Measurements from ENCODE around the gene KNDC1.

Gene KNDC1

DNA sequence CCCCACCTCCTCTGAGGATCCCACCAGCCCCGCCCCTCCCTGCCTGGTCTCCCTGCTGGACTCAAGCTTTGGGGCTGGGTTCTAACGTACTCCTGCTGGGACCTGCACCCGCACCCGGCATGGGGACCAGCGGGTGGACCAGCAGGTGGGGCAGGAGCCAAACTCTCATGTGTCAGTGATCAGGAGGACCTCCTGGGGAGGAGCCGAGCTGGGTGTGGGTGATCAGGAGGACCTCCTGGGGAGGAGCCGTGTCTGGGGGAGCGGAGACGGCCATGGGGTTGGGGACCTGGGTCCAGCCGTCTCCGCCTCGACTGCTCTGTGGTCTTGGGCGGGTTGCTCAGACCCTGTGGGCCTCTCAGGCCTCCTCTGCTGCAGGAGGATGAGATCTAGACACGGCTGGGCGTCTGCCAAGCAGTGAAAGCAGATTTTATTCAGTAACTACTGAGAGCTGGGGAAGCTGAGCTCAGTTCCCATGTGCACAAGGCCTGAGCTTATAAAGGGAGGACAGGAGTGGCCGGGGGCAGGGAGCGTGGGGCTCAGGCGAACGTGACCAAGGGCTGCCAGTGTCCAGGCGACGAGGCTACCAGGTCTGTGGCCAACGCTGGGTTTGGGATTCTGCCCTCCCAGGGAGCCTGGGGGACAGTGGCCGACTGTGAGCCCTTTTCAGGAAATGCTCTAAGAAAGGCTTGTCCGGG is 36.3 kb downstream of the KNDC1 start:
- TF ChIP-seq MYC (IDR thresholded peaks at IDR 0.05; ENCODE audit: low read depth, low read length) (no peak), POLR2A (IDR thresholded peaks at IDR 0.05; ENCODE audit: extremely low read depth, insufficient read length) (no peak), CTCF (IDR thresholded peaks at IDR 0.05; ENCODE audit: low read depth, low read length) (no peak)
- TF ChIP-seq, protein P1, sequence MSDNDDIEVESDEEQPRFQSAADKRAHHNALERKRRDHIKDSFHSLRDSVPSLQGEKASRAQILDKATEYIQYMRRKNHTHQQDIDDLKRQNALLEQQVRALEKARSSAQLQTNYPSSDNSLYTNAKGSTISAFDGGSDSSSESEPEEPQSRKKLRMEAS (IDR thresholded peaks at IDR 0.05; ENCODE audit: low read depth, low read length), result no peak
- no peak for DNase-seq (ENCODE audit: low read depth)
- H3K4me3 ChIP-seq (ENCODE audit: low read depth, low read length), result no peak overlapping the region

GRCh38 chr10:133196936-133197758 is 37.1 kb downstream of the KNDC1 start:
- no peak for TF ChIP-seq CTCF (IDR thresholded peaks at IDR 0.05; ENCODE audit: low read depth, low read length)
- TF ChIP-seq, protein P1 (IDR thresholded peaks at IDR 0.05; ENCODE audit: low read depth, low read length), result no peak
- no peak for TF ChIP-seq POLR2A (IDR thresholded peaks at IDR 0.05; ENCODE audit: extremely low read depth, insufficient read length)
- no peak for TF ChIP-seq MYC (IDR thresholded peaks at IDR 0.05; ENCODE audit: low read depth, low read length)
- no peak overlapping the region for H3K4me3 ChIP-seq (ENCODE audit: low read depth, low read length)
- DNase-seq (ENCODE audit: low read depth), result no peak

DNA sequence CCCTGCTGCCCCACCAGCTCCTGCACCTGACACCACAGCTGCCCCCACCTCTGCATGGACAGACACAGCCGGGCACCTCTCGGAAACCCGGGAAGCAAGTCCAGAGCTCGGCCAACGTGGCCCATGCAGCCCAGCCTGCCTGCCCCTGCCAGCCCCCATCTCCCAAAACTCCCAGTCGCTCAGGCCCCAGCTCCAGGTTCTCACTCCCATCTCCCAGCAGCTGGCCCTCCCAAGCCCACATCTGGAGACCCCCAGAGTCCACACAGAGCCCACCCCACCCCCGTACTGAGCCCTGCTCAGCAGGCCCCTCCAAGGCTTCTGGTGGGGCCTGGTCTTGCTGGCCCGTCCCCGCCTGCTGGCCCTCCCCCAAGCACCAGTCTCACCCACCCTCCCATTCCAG is 37.8 kb downstream of the KNDC1 start:
- no peak overlapping the region for H3K4me3 ChIP-seq (ENCODE audit: low read depth, low read length)
- TF ChIP-seq POLR2A (IDR thresholded peaks at IDR 0.05; ENCODE audit: extremely low read depth, insufficient read length) (no peak), MYC (IDR thresholded peaks at IDR 0.05; ENCODE audit: low read depth, low read length) (no peak), CTCF (IDR thresholded peaks at IDR 0.05; ENCODE audit: low read depth, low read length) (no peak)
- TF ChIP-seq, protein P1 (IDR thresholded peaks at IDR 0.05; ENCODE audit: low read depth, low read length), result no peak
- no peak for DNase-seq (ENCODE audit: low read depth)

- TF ChIP-seq POLR2A (IDR thresholded peaks at IDR 0.05; ENCODE audit: extremely low read depth, insufficient read length), result no peak
- TF ChIP-seq, protein P1 (IDR thresholded peaks at IDR 0.05; ENCODE audit: low read depth, low read length), result no peak
- no peak for TF ChIP-seq CTCF (IDR thresholded peaks at IDR 0.05; ENCODE audit: low read depth, low read length)
- no peak for TF ChIP-seq MYC (IDR thresholded peaks at IDR 0.05; ENCODE audit: low read depth, low read length)
- no peak for DNase-seq (ENCODE audit: low read depth)
Measured at GRCh38 chr10:133198206-133198605, 38.2 kb downstream of the KNDC1 start.

DNA sequence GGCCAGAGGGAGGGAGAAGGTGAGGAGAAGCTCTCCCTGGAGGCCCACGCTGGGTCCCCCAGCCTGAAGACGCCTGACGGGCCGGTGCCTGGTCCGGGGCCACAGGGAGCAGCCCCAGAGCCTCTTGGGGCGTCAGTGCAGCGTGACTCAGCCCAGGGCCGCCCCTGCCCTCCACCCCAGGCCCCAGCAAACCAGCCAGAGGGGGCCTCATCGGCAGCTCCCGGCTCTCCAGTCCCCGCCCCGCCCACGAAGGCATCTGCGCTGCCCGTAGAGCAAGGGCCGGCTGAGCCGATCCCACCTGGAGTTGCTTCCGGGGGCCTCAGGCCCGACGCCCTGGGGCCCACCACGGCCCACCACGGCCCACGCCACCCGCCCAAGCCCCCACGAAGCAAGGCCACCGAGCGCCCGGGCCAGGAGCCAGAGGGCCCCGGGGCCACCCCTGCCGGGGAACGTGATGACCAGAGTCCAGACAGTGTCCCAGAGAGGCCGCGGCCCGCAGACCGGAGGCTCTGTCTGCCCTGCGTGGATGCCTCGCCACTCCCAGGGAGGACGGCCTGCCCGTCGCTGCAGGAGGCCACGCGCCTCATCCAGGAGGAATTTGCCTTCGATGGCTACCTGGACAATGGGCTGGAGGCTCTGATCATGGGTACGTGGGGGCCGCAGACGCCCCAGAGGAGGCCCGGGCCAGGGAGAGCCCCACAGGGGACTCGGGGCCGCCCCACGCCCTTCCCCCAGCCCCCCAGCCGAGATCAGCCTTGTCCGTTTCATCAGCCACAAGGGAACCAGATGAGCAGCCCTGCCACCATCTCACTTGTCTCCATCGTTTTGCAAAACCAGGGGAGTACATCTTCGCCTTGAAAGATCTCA is 38.8 kb downstream of the KNDC1 start:
- TF ChIP-seq MYC (IDR thresholded peaks at IDR 0.05; ENCODE audit: low read depth, low read length) (no peak), CTCF (IDR thresholded peaks at IDR 0.05; ENCODE audit: low read depth, low read length) (no peak), POLR2A (IDR thresholded peaks at IDR 0.05; ENCODE audit: extremely low read depth, insufficient read length) (no peak)
- TF ChIP-seq, protein P1 (IDR thresholded peaks at IDR 0.05; ENCODE audit: low read depth, low read length), result no peak
- no peak for DNase-seq (ENCODE audit: low read depth)
- no peak overlapping the region for H3K4me3 ChIP-seq (ENCODE audit: low read depth, low read length)

More at GRCh38 chr10:133198206-133198605, 38.2 kb downstream of the KNDC1 start:
- H3K4me3 ChIP-seq (ENCODE audit: low read depth, low read length), result no peak overlapping the region

Measured in NB4 (cell line).